HG03060 (cell line): ENCODE data around the gene LHPP.
"Not testable (repeated sequence)": the region's sequence is repeated elsewhere in the genome, so short reads cannot be mapped to it uniquely, and the experiment has no call there.

Experiments
- ATAC-seq: cut with Tn5 transposase; IDR thresholded peaks from one replicate; pipeline ENCODE4 v1.9.1; 2021; ENCODE audit warnings: low read depth, moderate number of reproducible peaks; ENCODE audit not compliant: unreplicated experiment

LHPP gene, protein sequence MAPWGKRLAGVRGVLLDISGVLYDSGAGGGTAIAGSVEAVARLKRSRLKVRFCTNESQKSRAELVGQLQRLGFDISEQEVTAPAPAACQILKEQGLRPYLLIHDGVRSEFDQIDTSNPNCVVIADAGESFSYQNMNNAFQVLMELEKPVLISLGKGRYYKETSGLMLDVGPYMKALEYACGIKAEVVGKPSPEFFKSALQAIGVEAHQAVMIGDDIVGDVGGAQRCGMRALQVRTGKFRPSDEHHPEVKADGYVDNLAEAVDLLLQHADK

DNA sequence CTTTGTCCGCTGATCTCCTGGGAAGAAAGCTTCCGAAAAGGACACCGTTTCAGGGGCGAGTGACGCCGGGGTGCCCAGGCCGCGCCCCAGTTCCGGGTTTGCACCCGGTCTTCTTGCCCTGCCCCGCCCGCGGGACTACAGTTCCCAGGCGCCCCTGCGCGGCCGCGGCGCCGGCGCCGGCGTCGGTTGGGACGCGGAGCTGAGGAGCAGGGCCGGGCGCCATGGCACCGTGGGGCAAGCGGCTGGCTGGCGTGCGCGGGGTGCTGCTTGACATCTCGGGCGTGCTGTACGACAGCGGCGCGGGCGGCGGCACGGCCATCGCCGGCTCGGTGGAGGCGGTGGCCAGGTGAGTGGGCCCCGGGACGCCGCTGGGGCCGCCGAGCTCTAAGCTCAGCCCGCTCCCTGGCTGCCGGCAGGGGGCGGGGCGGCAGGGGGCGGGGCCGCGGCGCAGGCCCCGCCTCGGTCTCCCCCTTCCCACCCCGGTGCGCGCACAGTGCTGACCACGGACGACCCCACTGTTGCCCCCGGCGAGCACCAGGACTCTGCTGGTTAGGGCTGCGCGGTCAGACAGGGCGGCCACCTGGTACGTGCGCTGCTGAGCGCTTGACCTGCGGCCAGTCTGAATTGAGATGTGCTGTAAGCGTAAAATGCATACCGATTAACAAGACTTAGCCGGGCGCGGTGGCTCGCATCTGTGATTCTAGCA is at the start of gene LHPP:
TSS of gene LHPP (plus strand) at position 182 of the 706 bp plus-strand sequence. CDS start at position 222, 40 bp downstream.
- ATAC-seq: peak; percentile 51

DNA sequence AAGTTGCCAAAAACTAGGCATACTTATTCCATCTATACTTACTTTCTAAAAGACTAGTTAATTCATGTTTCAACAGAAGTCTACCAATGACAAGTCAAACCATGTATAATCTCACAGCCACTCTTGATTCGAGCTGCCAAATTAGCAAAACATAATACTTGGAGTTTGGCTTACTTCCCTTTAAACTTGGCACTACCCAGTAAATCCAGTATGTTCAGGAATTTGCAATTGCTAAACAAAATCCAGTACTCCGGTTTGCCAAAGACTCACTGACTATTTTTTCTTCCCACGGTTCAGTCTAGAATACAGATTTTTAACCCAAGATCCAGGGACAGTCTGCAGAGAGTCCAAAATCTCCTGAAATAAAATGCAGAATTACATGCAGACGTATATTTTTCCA is 47.5 kb upstream of the LHPP start:
- ATAC-seq: no peak

DNA sequence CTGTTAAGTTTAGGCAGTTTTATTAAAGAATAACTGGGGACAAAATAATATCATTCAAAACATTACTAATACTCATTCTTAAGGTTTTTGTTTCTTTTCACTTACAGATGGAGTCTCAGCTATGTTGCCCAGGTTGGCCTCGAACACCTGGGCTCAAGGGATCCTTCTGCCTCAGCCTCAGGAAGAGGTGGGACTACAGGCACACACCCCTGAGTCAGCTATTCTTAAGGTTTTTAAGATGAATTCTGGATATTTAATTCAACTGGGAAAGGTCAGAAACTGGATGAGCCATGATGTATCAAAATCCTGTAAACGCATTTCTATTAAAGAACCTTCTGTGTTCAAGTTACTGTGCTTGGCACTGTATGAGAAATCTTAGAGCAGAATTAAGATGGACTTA is 46.4 kb upstream of the LHPP start:
- ATAC-seq: no peak

DNA sequence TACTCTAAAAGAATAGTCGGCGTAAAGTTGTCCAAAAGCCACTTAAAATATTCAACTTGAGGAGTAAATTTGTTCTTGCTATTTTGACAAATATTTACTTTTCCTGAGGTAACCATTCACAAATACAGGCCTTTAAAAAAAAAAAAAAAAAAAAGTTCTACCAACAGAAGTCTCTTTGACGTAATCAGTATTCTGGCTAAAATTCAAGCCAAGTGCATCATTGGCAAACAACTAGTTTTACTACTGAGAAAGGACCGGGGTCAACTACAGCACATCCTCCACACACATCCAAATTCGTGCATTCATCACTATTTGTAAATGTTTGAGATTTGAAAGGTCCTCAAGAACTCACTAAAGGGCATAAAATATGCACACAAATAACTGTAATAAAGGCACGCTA is 44.9 kb upstream of the LHPP start:
- no peak for ATAC-seq

DNA sequence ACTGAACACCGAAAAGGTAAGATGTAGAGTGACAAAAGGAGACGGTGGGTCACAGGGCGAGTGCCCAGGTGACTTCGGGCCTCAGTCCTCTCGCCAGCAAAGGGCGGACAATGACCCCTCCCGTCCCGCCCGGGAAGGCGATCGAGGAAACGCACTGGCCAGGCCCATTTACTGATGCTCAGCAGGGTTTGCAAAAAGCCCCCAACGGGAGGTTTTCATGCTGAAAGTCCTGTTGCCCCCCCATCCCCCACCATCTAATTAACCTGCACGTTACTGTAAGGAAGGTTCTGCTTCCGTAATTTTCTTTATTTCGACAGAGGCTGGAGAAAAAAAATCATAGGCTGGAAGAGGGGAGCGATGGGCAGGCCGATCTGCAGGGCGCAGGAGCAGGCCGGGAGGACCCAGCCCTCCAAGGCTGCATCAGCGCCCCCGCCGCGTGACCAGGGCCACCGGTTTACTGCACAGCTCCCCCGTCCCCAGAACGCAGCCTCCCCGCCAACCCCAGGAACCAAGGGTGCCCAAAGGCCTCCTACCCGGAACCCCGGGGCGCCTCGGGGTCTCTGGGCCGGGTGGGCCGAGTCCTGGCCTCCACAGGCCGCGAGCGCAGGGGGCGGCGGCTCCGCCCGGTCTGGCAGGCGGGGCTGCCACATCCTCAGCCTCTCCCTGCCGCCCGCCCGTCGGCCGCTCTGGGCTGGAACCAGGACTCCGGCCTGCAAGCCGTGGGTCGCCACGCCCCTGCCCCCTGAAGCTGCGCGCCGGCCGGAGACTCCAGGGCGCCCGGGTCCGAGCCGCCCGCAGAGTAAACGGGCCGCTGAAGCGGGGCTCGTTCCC is 43.5 kb upstream of the LHPP start:
- peak; percentile 6 for ATAC-seq

DNA sequence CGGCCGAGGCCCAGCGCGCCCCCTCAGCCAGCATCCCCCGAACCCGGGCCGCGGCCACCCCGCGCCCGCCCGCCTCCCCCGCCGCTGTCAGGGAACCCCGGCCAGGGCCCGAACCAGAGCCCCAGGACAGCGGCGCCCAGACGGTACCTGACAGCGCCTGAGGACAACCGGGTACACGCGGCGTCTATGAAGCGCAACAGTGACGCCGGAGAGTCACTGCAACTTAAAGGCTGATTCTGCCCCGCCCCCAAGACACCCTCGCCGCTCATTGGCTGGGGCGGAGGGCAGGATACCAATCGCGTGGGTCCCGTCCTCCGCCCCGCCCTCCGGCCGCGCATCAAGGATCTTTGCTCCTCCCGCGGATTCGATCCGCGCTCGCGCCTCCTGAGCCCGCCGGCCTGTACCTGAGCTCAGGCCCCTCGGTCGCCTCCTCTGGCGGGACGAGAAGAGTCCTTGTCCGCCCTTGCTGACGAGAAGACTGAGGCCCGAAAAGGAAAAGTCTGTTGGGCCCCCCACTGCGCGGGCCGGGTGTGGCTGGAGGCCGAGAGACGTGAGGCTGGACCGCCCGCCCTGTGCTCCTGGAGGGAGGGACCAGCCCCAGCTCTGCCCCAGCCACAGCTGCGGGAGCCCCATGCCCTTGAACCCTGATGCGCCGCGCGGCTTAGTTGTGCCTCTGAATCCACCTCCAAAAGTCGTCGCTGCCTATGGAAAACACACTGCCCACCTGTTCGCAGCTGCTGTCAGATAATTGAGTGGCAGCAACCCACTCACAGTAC is 42.7 kb upstream of the LHPP start, which contains the start of gene OAT:
TSS of gene OAT (minus strand) at position 198 of the 776 bp plus-strand sequence. CDS start 6,752 bp downstream, outside the sequence.
- ATAC-seq: peak; percentile 85

DNA sequence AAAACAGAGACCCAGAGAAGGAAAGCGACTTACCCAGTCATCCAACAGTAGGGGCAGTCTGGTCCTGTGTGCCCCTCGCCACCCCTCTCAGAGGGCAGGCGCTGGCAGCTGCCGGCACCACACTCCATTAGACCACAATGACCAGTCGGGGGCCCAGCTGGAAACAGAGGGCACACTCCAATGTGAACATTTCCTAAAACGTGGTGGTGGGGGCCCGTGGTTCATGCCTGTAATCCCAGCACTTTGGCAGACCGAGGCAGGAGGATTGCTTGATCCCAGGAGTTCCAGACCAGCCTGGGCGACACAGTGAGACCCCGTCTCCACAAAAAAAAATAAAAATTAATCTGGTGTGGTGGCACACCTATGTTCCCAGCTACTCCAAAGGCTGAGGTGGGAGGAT is 42.0 kb upstream of the LHPP start:
- no peak for ATAC-seq

DNA sequence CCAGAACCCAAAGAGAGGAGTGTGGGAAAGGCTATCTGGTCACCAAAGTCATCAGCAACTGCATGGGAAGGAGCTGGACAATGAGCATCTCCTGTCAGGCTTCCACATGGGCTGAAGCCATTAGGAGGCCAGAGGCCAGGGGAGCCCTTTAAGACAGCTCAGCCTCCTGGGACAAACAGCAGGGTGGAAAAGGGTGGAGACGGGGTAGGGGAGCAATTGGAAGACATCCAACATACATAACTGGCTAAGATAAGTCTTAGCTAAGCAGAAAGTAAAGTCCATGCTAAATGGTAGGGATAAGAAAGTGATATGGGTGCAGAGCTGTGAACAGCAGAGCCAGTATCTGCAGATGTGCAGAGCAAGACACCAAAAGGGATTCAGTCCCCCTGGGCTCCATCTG is 41.4 kb upstream of the LHPP start:
- no peak for ATAC-seq

DNA sequence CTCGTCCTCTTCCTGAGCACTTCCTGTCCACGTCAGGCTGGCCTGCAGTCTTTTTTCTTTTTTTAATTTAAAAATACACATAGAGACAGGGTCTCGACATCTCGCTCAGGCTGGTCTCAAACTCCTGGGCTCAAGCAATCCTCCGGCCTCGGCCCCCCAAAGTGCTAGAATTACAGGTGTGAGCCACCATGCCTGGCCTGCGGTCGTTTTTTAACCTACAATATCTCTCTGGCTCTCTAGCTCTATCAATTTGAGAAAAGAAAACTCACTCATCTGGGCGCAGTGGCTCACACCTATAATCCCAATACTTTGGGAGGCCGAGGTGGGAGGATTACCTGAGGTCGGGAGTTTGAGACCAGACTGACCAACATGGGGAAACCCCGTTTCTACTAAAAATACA is 38.9 kb upstream of the LHPP start:
- no peak for ATAC-seq

DNA sequence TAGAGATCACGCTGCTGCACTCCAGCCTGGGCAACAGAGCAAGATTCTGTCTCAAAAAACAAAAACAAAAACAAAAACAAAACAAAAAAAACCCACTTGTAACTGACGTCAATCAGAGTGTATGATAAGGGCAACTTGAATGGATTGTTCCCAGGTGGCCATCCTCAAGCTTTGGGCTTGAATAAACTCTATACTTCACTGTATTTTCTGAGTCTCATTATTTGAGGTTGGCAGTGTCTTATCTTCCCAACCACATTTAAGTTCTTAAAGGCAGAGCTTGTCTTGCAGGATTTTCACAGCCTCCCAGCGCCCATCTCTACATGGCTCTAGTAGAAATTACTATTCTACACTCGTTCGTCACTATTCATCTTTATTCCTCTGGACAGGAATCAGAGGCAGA is 37.8 kb upstream of the LHPP start:
- ATAC-seq: no peak

DNA sequence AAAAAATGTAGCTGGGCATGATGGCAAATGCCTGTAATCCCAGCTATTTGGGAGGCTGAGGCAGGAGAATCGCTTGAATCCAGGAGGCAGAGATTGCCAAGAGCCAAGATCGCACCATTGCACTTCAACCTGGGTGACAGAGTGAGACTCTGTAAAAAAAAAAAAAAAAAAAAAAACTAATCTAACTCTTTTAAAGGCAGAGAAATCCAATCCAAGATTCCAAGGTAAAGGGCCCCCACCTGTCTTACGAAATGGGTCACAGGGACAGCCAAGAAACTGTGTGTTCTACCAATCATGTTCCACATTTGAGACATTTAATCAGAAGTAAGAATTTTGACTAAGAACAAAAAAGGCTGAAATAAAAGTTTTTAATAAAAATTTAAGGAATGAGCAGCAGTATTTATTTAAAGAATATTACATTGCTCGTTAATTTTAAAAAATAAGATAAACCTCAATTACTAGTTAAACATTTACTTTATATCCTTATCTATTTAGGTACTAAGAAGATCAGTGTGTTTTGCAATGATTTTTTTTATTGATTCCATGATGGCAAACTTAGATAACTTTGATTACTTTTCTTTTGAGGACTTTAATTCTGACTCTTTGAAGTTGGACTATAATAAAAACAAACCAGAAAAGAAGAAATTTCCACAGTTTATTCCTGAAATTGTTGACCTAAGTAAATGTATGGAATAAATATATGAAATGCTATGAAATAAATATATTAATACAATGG is 36.2 kb upstream of the LHPP start:
- no peak for ATAC-seq

DNA sequence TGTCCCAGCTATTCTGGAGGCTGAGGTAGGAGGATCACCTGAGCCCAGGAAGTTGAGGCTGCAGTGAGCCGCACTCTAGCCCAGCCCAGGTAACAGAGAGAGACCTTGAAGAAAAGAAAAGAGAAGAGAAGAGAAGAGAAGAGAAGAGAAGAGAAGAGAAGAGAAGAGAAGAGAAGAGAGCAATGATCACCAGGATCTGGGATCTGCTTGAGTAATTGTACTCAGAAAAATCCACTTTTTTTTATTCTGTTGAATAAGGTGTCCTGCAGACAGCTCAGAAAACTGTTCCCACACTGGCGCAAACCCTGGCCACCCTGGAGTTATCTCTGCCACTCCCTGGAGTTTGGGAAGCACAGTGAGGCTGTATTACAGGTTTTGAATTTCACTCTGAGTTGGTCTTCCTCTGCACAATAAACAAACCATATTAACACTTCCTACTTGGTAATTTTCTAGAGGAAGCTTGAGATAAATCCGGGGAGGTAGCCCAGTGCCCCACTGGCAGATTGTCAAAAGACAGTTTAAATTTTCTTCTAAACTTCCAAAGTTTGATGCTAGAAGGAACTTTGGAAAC is 33.3 kb upstream of the LHPP start:
- ATAC-seq: no peak

DNA sequence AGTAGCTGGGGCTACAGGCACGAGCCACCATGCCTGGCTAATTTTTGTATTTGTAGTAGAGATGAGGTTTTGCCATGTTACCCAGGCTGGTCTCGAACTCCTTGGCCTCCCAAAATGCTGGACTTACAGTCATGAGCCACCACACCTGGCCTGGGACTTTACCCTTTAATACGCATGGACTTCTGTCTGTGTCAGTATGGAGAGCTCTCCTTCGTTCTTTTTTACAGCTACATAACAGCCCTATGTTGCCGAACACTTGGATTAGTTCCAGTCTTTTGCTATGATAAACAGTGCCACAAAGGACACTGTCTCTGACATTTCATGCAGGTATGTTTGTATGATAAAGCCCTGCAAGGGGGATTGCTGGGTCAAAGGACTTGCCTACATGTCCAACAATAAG is 32.0 kb upstream of the LHPP start:
- ATAC-seq: no peak

DNA sequence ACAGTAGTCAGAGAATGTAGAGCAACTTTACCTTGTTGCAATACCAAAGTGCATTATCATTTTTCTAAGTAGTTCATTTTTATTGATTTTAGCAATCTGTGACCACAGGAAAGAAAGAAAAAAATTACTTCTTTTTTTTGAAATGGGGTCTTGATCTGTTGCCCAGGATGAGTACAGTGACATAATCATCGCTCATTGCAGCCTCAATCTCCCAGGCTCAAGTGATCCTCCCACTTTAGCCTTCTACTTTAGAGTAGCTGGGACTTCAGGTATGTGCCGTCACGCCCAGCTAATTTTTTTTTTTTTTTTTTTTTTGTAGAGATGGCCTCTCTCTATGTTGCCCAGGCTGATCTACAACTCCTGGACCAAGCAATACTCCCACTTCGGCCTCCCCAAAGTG is 31.5 kb upstream of the LHPP start:
- ATAC-seq: no peak

DNA sequence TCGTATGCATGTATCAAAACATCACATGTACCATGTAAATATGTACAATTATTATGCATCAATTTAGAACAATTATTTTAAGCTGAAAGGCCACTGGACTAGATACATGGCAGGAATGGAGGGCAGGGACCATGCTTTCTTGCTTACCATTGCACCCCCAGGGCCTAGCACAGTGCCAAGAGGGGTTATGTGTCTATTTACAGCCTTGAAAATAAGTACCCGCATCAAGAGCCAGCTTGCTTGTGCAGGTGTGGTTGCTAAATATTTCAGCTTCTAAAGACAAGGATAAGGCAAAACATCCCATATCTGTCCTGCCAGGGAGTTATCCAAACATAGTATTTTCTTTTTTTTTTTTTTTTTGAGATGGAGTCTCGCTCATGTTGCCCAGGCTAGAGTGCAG is 28.2 kb upstream of the LHPP start:
- ATAC-seq: no peak

DNA sequence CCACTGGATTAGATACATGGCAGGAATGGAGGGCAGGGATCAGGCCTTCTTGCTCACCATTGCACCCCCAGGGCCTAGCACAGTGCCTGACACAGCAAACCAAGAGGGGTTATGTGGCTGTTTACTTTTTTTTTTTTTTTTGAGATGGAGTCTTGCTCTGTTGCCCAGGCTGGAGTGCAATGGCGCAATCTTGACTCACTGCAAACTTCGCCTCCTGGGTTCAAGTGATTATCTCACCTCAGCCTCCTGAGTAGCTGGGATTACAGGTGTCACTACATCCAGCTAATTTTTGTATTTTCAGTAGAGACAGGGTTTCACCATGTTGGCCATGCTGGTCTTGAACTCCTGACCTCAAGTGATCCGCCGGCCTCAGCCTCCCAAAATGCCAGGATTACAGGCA is 25.9 kb upstream of the LHPP start:
- not testable (repeated sequence) for ATAC-seq

DNA sequence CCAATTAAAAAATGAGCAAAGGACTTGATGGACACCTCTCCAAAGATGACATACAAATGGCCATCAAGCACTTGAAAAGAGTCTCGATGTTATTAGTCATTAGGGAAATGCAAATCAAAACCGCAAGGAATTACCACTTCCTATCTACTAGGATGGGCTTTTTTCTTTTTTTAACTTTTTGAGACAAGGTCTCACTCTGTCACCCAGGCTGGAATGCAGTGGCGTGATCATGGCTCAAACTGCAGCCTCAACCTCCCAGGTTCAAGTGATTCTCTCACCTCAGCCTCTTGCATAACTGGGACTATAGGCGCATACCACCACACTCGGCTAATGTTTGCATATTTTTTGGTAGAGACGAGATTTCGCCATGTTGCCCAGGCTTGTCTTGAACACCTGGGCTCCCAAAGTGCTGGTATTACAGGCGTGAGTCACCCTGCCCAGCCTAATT is 25.4 kb upstream of the LHPP start:
- ATAC-seq: peak; percentile 52

DNA sequence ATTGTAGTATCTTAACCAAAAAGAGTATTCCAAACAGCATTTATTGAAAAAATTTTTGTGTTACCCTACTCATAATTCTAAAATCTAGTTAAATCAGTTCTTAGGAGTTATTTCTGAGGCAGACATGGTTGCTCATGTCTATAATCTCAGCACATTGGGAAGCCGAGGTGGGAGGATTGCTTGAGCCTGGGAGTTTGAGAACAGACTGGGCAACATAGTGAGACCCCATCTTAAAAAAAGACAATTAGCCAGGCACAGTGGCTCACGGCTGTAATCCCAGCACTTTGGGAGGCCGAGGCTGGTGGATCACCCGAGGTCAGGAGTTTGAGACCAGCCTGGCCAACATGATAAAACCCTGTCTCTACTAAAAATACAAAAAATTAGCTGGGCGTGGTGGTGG is 19.9 kb upstream of the LHPP start:
- ATAC-seq: not testable (repeated sequence)
